OCI-LY3 (cell line): ENCODE data around the gene PXN.

Experiments
- CTCF ChIP-seq: fragments of 200-600, 300-600 bp; sonication (generic); IDR thresholded peaks from 2 replicates; pipeline ENCODE4 v1.5.1; 2014; ENCODE audit warnings: antibody characterized with exemption, low read length, low read depth
- EZH2phosphoT487 ChIP-seq: fragments of 200-600 bp; shearing (Covaris generic); IDR thresholded peaks from 2 replicates; pipeline ENCODE4 v1.6.1; 2018; ENCODE audit warnings: antibody characterized with exemption, mixed run types, low read depth

GRCh38 chr12:120215357-120215735 lies 50.2 kb downstream of the PXN start:
- TF ChIP-seq EZH2phosphoT487 (no peak), CTCF (no peak)
